Superior temporal gyrus (tissue), 1 donor: Measurements from ENCODE around the gene KCNJ5.
"Not testable (repeated sequence)": the region's sequence is repeated elsewhere in the genome, so short reads cannot be mapped to it uniquely, and the experiment has no call there.

Source experiments
- DNase-seq: peaks from one replicate; pipeline ENCODE4 v3.0.0-alpha.2; 2016; ENCODE audit errors: extremely low spot score

The KCNJ5 gene

GRCh38 chr11:128911701-128912100 is 20.5 kb downstream of the KCNJ5 start:
- no peak for DNase-seq

- DNase-seq = no peak
Observed at GRCh38 chr11:128913806-128914205, 22.6 kb downstream of the KCNJ5 start.

DNA sequence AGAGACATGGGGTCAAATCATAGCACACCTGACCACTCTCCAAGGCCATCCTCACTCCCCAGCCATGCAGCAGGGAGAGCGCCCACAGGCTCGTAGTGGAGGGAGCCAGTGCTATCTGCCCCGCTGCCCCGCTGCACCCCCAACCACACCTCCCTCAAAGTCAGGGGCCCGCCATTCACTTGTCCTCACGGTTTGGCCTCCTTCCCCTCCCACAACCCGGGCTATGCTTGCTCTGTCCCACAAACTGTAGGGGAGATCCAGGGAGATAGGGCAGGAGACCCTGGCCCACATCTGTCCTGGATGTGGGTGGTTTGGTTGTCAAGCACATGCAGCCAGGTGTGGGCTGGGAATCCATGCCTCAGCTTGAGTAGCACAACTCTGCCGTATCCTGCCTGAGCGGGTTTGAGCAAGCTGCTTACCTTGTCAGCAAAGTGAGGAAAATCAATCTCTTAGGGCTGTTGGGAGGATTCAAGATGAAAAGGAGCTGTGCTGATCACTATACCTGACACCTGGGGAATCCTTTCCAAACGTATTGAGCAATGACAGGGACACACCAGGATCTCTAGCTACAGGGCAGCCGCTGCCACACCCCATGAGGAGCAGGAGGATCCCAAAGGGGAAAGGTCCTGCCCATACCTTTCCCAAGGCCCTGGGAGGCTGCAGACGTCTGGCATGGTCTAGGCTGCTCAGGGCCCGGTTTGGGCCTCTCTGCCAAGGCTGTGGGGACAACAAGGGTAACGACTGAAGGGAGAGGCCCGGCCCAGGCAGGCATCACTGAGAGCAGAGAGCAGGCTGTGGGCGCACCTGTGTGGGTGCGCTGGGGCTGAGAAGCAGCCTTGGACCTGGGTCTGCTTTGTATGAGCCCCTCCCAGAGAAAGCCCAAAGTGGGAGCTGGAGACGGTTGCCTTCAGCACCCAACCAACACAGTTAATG is 23.3 kb downstream of the KCNJ5 start:
- no peak for DNase-seq

DNA sequence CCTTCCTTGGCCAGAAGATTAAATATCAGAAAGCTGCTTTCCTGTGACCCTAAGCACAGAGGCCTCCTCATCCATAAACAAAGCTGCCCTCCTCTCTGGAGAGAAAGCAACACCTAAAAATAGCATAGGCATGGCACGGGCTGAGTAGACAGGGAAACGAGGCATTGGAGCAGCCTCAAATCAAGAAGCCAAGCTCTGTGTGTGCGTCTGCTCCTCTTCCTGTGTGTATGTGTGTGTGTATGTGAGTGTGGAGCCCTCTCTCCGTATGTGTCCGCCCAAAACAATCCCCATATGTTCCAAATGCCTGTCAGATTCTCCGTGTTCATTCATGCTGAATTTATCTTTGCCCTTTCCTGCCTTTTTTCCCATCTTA is 24.0 kb downstream of the KCNJ5 start:
- no peak for DNase-seq

DNA sequence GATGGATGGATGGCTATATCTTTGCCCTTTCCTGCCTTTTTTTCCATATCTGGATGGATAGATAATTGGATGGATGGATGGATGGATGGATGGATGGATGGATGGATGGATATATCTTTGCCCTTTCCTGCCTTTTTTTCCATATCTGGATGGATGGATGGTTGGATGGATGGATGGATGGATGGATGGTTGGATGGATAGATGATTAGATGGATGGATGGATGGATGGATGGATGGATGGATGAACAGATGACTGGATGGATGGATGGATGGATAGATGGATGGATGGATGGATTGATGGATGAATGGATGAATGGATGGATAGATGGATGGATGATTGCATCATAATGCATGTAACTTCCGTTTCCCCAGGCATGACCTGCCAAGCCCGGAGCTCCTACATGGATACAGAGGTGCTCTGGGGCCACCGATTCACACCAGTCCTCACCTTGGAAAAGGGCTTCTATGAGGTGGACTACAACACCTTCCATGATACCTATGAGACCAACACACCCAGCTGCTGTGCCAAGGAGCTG is 24.9 kb downstream of the KCNJ5 start:
- no peak for DNase-seq

DNA sequence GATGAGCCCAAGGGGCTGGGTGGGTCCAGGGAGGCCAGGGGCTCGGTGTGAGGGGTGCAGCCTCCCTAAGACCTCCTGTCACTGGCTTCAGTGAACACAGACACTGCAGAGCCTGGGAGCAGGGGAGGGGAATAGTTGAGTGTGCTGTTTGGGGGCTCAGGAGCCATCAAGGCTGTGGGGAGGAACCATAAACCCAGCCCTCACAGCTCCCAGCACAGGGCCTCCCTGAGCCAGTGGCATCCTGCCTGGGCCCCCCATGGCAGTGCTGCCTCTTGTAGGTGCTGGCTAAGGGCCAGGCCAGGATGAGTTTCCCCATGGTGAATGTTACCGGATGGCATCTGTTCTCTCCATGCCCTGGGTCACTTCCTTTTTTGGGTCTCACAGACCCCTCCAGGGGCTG is 25.5 kb downstream of the KCNJ5 start:
- no peak for DNase-seq

GRCh38 chr11:128917144-128917724 is 26.1 kb downstream of the KCNJ5 start:
- DNase-seq = no peak

DNA sequence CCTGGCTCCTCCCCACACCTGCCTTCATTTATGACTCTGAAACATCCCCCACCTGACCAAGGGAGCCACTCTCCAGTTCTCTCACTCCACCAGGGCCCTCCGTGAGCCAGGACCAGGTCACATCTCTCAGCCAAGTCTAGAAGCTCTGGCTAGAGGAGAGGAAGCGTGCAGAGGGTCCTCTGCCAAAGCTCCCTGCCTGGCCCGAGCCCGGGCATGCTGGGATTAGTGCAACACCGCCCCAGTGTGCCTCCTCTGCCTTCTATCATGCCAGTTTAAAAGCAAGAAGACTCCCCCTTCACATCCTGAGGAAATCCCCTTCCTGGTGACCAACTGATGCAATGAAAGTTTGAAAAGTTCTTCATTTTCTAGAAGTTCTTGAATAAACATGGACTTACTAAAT is 28.1 kb downstream of the KCNJ5 start:
- no peak for DNase-seq

DNA sequence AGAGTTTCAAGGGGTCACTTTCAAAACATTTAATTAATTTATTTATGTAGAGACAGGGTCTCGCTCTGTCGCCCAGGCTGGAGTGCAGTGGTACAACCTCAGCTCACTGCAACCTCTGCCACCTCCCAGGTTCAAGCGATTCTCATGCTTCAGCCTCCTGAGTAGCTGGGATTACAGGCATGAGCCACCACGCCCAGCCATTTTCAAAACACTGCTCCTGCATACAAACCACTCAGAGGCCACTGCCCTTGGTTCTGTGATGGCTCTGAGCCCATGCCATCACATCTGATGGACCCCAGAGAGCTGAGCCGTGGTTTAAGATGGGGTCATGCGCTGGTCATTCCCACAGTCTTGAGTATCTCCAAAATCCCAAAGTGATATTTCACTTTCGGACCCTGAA is 28.5 kb downstream of the KCNJ5 start:
- DNase-seq = not testable (repeated sequence)

DNA sequence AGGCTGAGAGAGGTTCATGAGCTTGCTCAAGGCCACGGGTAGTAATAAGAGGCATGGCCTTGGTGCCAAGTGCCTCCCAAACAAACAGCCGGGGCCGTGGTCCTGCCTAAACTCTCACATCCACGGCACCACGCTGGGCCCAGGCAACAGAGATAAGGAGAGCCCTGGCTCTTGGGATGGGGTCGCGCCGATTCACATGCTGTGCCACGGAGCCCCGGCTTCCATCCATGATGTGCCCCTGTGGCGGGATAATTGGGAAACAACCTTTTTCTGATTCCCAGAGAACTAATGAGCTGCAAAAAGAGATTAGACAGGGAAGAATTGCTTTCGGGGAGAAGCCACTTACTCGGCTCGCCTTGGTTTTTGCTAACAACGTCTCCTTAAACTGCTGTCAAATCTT is 29.5 kb downstream of the KCNJ5 start:
- DNase-seq = no peak

GRCh38 chr11:128921793-128922192 is 30.6 kb downstream of the KCNJ5 start:
- no peak for DNase-seq

GRCh38 chr11:128924104-128924503 is 32.9 kb downstream of the KCNJ5 start:
- DNase-seq = no peak

DNA sequence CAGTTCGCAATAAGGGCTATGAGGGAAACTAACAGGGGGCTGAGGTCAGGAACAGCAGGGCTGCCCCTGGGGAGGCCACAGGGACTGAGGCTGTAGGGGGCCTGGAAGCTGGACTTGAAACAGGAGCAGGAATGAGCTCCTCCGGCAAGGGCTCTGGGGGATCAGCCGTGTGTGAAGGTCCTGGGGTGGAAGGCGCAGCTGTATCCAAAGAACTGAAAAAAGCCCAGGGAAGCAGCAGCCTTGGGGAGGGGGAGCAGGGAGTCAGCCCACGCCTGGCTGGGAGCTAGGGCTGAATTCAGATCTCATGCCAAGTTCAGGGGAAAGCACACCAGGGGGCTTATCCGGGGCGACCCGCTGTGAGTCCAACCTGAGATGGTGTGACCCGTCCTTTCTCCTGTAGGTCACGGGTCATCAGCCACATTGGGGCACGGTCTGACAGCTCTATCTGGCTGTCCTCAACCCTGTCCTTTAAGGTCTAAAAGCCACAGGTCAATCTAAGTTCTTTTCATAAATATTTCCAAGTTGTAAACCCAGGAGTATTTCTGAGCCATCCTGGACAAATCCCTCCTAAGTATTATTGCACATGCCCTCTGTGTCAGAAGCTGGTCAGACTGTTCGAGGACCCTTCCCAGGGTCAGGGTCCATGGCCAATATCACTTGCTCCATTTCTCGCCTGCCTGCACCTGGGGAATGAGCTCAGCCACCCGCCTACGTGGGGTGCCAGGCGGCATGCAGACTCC is 33.5 kb downstream of the KCNJ5 start:
- DNase-seq = no peak

DNA sequence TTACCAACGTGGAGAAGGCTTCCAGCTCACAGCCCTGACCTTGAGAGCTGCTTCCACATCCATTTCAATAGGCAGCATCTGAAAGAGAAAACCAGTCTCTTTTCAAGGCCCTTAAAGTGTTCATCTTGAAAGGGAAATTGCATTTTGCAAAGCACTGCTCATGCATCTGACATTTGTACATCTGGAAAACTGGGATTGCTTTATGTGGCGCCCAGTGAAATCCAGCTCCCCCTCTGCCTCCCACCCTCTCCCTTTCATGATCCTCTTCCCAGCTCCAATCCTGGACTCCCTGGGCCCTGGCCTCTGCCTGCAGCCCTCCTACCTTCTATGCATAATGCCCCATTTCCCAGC is 34.1 kb downstream of the KCNJ5 start:
- no peak for DNase-seq

DNA sequence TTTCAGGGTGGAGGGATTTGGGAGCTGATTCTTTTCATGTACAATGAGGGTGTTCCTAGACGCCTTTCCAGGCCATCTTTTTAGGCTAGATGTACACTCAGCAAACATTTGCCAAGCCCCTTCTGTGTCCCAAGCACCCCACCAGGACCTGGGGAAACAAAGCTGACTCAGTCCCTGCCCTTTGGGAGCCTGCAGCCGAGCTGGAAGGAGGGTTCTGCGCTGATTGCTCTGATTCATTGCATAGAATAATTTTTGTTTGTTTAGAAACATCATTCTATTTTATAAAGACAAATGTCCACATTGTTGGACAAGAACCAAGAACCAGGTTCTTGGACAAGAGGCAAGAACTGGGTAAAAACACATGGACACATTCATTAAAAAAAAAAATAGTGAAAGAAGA is 34.8 kb downstream of the KCNJ5 start:
- DNase-seq = no peak

GRCh38 chr11:128926437-128927107 is 35.4 kb downstream of the KCNJ5 start:
- no peak for DNase-seq

DNA sequence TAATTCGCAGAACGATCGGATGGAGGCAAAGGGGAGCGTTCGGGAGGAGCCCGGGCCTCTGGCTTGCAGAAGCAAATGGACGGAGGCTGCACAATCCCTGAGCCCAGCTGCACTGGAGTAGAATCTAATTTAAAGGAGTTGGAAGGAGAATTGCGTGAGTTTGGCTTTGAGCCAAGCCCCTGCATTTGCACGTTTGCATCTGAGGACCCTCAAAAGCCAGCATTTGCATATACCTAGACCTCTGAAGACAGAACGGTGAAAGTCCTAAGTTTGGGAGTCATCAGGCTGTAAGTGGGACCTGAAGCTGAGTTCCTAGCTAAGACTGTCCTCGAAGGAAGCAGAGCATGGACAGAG is 35.9 kb downstream of the KCNJ5 start:
- no peak for DNase-seq

DNA sequence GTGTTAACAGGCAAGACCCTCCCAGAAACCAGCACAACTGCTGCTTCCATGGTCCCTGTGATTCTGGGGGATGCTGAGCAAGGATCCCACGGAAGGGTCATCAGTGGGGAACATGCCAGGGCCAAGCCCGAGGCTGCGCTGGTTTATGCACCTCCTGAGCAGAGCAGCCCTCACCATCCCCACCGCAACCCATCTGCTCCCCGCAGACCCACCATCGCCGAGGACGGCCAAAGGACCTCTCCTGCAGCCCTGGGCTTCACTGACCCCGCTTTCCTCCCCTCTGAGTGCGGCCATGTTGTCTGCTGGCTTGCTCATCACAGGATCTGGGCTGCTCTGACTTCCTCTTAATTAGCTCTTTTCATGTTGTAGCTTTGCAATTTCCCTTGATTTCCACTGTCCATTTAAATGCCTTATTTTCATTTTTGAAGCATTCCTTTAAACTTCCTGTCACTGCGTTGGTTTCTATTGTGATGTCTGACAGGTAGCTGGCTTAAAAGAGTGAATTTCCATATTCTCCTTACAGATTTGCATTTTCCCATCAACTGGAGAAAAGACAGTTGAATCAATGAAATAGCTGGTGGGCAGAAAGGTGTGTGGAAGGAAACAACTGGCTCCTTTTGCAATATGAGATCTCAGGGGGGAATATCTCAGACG is 36.7 kb downstream of the KCNJ5 start:
- no peak for DNase-seq

DNA sequence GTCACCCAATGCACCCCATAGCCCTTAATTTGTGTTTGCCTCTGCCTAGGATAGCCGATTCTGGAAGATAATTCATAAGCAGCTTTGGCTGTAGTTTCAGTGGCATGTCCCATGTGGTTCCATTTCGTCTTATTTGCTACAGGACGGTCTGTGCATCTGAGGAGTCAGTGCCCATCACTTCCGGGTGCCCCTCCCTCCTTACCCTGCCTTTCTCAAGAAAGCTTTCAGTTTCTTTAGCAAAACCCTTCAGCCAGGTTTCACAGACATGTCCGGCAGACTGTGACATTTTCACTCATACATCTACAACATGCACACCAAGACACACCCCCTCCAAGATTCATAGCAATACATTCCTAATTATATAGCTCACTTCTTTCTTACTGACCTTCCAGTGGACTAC is 37.2 kb downstream of the KCNJ5 start:
- DNase-seq = no peak

DNA sequence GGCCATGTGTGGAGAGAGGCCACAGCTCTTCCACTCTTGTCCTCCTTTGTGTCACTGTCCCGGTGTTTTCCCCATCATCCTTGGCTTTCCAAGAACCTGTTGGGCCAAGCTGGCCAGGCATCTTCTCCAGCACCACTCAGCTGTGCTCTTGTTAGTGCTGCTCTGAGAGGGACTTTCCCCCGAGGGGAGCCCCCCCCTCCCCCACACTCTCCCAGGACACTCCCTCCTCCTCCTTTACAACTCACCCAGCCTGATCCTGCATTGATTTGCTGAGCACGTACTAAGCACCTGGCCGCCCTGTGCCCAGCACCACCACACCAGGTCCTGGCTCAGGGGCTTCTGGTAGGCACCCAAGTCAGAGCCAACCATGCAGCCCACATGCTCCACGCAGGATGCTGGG is 38.3 kb downstream of the KCNJ5 start:
- no peak for DNase-seq

GRCh38 chr11:128929991-128930390 is 38.8 kb downstream of the KCNJ5 start:
- DNase-seq = no peak

DNA sequence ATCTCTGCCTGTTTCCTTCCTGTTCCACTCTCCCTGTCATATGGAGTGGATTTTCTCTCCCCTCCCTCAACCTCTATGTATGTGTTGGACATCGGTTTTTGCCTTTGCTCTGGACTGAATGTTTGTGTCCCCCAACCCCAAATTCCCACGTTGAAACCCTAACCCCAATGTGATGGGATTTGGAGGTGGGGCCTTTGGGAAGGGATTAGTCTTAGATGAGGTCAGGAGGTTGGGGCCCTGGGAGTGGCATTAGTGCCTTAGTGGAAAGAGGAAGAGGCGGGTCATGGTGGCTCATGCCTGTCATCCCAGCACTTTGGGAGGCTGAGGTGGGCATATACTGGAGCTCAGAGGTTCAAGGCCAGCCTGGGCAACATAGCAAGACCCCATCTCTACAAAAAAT is 39.9 kb downstream of the KCNJ5 start:
- no peak for DNase-seq
